Stimulated activated CD8-positive, alpha-beta memory T cell treated with anti-CD3 and anti-CD28 coated beads, Interleukin-12 subunit alpha, Interleukin-12 subunit beta, amount 100 ng/mL, for 1 hour (primary cell): ENCODE measurements around the gene LAPTM4A.
"Not testable (repeated sequence)": the region's sequence is repeated elsewhere in the genome, so short reads cannot be mapped to it uniquely, and the experiment has no call there.

Source experiments
- DNase-seq: peaks from one replicate; pipeline ENCODE4 v3.0.0-alpha.2; 2020; ENCODE audit warnings: low read depth

The LAPTM4A gene

DNA sequence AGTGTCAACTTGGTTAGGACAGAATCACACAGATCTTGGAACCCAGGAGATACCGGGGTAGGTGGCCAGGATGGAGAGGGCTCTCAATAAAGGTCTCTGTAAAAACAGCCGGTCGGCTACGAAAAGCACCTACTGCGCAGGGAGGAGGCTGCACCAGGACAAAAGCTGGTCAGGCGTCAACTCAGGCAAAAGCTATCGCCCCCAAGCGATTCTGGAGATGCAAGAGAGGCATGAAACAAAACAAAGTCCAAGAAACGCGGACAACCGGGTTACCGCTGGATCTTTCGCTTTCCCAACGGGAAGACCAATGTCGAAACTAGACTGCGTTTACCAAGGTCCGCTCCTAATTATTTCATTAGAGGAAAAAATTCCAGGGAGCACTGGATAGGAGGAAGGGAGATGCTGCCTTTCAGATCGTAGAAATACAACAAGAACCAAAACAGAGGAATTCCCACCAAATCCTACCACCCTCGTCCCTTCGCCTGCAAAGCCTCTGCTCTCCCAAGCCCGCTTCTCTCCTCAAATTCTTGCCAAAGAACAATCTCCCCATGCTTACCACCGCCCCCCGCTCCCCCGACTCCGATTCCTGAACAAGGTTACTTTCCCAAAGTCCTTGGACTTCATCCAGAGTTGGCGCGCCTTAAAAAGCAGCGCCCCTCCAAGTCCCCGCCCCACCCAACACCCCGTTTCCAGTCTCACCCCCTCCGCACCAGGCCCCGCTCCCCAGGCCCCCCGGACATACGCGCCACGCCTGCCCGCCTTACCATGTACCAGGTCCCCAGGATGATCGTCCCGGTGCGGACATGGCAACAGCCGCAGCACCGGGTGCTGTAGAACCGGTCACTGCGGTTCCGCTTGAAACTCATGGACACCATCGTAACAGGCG is 539 bp downstream of the LAPTM4A start:
- no peak for DNase-seq

DNA sequence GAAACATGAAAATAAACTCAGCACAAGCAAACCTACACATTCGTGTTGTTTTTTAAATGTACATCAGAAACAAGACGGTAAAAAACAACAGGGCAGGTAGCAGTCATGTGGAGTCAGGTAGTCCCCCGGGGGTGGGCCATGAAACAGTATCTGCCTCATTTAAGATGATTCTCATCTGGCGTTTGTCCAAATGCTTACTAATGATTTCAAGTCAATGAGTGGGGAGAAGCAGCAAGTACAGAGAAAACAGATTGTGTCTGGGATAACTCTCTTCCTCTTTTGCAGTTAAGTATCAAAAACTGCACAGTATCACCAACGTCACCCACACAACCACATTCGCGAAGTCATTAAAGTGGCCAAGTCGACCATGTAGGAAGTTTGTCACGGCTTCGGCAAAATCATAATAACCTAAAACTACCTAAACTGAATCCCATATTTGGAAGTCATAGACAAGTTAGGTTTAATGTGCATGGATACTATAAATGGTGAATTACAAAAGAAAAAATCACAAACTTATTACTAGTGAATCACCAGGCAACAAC is 1.3 kb downstream of the LAPTM4A start:
- no peak for DNase-seq

DNA sequence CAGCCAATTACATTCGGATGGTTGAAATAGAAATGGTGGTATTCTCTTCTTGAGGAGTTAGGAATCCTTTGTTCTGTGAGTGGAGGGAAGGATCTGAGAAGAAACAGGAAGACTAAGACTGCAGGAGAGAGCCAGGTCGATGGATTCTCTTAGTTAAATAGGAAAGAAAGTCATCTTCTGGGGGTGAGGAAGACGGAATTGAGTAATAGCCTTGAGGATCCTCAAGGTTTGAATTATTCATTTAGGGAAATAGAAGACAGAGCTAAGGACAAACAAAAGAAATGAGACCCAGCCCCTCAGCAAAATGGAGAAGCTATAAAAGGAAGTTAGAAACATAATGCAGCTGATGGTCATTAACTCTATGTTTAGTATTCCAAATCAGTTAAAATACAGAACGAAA is 1.8 kb downstream of the LAPTM4A start:
- no peak for DNase-seq

DNA sequence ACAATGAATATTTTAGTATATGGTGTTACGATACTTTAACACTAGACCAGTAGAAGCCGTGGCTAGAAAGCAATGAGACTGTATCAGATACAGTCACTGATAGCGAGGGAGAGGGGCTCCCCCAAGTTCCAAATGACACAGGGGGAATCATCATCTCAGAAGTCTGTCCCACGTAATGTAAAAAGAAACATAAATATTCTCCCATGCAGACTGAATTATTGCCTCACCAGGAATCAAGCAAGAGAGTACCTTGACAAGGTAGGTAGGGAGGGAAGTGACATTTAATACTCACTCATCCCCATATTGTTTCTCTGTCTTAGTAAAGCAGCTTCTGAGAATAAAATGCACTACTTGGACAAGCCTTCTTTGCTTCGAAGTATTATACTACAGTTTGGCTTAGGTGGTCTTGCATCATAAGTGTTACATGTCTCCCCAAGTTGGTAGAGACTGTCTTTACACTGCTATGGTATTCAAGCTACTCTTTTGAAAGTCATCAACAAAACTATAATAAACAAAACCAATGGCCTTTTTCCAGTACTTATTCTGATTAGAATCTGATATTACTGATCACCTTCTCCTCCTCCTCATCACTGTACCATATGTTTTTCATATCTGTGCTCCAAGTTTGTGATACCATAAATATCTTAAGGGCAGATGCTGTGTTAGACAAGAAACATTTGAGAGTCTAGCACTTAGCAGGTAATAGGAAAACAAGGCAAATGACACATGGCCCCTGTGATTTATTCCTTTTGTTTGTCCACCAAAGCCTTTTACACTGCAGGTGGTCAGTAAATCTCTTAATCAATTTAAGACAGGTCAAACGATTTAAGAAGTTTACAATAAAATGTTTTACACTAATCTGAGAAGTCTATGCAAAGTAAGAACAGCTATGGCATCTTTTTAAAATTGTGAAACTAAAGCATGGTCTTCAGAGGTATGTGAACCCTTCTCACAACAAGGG is 2.7 kb downstream of the LAPTM4A start:
- DNase-seq: no peak

DNA sequence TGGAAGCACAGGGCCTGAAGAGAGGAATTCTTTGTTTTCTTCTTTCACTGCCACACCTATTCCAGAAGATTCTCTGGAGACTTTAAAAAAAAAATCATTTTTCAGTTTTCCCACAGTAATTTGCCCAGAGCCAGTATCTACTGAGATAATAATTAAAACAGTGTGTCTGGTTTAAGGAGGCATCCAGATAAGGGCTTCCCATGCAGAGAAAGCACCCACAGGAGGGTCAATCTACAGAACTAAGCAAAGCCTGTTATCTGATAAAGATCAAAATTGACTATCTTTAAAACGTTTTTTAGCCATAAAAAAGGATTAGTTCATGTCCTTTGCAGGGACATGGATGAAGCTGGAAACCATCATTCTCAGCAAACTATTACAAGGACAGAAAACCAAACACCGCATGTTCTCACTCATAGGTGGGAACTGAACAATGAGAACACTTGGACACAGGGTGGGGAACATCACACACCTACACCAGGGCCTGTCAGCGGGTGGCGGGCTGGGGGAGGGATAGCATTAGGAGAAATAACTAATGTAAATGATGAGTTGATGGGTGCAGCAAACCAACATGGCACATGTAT is 5.6 kb downstream of the LAPTM4A start:
- not testable (repeated sequence) for DNase-seq

DNA sequence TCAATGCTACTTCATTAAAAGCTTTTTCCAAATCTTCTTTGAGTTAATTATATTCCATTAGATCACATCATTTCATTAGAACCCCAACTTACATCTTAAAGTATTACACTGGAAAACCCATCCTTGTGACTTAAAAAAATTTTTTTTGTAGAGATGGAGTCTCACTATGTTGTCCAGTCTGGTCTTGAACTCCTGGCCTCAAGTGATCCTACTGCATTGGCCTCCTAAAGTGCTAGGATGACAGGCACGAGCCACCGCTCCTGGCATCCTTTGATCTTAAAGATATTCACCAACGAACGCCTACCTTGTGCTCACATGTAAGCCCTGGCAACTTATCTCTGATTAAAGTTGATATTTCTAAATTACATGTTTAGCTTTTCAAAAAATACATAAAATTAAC is 6.7 kb downstream of the LAPTM4A start:
- DNase-seq: no peak

DNA sequence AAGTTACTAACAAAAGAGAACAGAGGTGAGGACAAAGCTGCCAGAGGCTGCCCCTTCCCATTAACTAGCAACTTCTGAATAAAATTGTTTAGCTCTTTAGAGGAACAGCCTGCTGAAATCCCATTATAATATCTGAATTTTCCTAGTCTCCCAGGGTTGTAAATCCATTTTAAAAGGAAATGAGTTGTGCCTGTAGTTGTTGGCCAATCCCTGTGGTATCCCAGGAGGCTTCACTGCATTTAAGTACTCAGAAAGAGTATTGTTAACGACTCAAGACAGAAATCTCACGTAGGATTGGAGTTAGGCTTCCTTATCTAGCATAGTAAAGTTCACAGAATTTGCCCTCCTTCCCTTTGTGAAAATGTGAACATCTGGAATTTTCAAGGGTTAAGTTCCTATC is 8.9 kb downstream of the LAPTM4A start:
- DNase-seq: no peak

DNA sequence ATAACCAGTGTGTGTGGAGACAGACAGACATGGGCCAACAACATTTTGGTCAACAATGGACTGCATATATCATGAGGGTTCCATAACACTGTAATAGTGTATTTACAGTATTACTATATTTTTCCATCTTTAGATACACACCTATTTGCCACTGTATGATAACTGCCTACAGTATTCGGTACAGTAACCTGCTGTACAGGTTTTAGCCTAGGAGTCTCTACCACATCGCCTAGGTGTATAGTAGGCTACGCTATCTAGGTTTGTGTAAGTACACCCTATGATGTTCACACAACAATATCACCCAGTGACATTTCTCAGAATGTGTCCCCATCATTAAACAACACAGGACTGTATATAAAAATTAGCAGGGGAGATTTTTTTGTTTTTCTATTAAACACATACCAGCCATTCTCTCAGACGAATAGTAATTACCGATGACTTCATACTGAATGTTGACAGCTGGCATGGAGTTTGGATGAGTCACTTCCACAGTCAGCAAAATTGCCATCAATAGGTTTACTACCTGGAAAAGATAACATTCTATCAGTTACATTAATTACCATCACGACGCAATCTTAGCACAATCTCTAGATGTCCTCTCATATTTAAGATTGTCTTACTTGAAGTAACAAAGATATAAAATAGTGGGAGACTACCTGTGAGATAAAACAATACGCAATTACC is 10.8 kb downstream of the LAPTM4A start:
- no peak for DNase-seq

DNA sequence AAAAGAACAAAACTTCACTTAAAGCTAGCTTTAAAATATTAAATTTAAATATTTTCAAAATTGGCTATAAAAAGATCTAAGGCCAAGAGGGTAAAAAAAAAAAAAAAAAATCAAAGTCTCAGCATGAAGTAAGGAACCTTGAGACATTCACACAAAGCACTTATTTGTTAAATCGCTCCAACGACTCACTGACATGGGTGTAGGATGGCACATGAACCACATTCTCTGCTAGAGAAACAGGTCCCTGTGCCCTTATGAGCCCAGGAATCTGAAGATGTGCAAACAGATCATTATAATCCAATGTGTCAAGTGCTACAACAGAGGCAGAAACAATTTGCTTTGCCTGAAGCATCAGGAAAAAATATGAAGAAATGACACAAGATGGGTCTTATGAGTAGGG is 13.8 kb downstream of the LAPTM4A start:
- DNase-seq: no peak

DNA sequence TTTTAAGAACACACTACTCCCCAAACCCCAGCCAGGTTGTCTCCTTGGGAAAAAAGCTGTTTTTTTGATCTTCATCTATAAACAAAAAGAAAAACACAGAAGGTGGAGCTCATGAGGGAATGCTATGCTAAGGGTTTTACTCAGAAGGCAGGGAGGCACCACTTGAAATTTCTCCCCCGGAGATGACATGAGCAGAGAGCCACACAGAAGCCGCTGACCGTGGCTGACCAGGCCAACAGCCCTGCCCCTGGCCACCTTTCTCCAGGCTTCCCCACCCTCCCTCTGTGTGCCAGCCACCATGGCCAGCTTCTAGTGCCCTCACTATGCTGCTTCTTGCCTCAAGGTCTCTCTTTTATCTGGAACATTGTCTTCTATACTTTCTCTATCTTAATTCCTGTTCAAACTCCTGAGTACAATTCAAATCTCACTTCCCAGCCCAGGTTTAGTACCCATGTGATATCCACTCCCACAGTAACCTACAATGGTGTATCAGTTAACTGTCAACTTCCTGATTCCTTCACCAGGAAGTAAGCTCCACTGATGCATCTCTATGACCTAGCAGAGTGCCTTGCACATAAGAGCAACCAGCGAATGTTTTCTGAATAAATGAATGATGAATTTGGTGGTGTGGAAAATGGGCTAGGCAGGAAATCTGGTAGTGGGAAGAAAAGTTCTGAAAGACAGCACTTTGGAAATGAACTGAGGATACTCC is 15.3 kb downstream of the LAPTM4A start:
- DNase-seq: no peak

DNA sequence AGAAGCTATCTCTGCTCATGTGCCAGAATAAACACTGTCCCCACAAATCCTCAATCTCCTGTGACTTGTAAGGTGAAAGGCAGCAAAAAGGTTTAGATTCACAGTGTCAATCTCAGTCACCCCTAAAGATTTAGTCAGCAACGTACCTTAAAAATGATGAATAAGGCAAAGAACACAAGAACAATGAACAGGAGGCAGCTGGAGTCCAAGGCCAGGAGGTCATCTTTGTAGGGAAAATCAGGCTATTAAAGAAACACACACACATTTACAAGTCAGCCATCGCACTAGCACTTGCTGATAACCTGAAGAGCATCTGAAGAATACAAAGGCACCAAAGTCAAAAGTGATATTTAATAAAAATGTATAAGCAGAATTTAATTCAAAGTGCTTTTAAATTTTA is 16.6 kb downstream of the LAPTM4A start:
- no peak for DNase-seq

DNA sequence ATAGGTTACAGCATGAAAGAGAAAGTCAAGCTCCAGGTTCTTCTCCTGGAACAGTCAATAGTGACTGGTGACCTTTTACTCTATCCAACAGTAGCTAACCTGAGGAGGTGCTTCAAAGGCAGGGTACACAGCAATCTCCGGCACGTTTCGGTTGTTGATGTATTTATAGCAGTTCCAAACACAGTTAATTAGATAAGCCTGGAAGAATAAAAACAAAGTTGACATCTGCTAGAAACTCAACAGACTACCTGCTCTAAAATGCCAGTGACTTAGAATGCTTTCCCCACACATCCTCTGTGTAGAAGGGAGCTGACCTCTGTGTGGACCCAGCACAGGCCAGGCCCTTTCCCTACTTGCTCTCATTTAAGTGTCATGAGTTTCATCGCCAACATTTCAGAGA is 17.2 kb downstream of the LAPTM4A start:
- no peak for DNase-seq

DNA sequence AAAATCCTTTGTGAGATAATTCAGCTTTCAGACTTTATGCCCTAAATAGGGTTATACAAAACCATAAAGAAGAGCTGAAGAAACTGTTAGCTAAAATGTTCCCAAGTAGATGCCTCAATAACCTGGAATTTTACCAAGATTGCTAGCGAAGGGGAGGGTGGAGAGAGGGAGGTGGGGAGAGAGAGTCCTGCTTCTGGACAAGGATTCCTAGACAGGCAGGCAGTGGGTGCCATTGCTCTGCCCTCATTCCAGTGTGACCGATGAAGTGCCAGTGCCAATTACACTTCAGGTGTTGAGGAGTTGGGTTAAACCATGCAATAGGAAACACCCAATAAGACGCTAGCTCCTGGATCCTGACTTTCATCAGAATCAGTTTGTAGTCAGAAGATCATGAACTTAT is 18.1 kb downstream of the LAPTM4A start:
- no peak for DNase-seq

DNA sequence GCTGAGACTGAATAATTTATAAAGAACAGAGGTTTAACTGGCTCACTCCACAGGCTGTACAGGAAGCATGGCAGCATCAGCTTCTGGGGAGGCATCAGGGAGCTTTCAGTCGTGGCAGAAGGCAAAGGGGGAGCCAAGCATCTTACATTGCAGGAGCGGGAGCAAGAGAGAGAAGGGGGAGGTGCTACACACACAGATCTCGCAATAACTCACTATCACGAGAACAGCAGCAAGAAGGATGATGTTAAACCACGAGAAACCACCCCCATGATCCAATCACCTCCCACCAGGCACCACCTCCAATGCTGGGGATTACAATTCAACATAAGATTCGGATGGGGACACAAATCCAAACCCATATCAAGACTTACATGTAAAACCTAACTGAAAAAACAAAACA is 21.2 kb downstream of the LAPTM4A start:
- no peak for DNase-seq

DNA sequence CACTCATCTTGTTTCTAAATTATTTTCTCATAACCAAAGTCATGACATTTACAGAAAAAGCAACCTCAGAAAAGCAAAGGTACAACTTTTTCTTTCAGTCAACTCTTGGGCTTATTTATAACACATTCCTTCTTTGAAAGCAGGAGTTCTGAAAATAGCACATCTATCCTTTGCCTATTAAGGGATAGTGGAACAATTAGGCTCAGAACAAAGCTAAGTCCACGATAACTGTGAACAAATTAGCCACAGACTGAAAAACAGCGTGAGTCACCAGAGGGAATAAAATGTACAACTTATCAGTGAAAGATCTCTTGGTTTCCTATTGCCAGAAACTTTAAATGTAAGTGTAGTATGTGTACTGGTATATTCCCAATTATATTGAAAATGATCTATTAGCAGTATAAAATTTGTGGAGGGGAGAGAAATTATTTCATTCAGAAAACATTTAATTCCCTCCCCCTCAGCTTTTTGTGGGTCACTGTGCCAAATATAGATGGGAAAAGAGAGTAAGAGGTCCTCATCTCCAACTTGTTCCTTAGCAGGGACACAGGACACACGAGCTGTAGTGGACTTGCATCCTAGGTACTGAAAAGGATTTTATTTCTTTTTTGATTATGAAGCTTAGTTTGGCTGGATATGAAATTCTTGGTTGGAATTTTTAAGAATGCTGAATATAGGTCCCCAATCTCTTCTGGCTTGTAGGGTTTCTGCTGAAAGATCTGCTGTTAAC is 23.6 kb downstream of the LAPTM4A start:
- no peak for DNase-seq

DNA sequence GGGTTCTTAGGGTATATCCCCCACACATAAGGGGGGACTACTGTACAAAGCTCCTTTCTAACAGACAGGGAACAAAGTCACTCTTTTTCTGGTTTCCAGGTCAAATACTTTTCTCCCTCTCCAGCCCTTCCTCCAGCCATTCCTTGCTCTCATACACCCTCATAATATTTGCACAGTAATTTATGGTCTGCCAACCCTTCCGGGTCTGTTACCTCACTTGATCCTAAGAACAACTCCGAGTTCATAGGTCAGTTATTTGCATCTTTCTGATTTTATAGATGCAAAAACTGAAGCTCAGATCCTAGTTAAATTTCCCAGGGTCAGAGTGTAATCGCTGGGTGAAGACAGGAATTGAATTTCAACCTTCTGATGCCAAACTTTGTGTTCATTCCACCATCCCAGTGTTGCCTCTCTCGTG is 24.2 kb downstream of the LAPTM4A start:
- DNase-seq: no peak

DNA sequence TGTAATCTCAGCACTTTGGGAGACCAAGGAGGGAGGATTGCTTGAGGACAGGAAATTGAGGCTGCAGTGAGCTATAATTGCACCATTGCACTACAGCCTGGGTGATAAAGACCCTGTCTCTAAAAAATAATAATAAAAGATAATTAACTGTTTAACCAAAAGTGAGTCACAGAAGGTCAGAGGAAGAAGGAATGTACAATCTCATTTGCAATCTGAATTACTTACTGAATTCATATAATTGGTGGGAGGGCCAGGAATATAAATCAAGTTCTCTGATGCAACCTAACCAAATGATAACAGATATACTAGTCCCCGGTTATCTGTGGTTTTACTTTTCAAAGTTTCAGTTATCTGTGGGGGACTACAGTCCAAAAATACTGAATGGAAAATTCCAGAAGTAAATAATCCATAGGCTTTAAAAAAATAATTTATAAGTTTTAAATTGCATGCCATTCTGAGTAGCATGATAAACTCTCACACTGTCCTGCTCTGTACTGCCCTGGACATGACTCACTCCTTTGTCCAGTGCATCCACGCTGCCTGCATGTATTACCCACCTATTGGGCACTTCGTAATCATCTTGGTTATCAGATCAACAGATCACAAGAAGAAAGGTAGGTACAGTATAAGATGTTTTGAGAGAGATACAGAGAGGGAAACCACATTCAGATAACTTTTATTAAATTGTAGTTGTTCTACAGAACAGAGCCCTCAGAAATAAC is 26.2 kb downstream of the LAPTM4A start:
- DNase-seq: no peak

DNA sequence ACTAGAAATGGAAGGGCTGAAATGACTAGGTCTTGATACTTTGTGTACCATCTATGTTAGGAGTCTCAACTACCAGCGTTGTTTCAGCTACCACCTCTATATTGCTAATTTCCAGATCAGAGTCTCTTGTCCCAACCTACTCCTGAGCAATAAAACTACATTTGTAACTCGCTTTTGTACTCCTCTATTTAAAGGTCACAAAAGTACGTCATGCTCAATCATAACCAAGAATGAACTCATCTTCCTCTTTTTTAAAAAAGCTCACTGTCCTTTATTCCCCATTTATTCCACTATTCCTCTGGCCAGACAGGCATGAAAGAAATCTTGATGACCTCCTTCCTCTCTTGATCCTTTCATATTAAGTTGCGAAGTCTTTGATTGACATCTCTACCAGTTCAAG is 27.7 kb downstream of the LAPTM4A start:
- no peak for DNase-seq

DNA sequence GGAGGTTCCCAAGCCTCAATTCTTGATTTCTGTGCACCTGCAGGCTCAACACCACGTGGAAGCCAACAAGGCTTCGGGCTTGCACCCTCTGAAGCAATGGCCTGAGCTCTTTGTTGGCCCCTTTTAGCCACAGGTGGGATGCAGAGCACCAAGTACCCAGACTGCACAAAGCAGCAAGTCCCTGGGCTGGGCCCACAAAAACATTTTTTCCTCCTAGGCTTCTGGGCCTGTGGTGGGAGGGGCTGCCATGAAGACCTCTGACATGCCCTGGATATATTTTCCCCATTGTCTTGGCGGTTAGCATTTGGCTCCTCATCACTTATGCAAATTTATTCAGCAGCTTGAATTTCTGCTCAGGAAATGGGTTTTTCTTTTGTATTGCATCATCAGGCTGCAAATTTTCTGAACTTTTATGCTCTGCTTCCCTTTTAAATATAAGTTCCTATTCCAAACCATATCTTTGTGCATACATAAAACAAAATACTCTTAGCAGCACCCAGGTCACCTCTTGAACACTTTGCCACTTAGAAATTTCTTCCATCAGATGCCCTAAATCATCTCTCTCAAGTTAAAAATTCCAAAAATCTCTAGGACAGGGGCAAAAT is 29.9 kb downstream of the LAPTM4A start:
- no peak for DNase-seq
